Stimulated activated CD8-positive, alpha-beta memory T cell treated with anti-CD3 and anti-CD28 coated beads, Interleukin-7, amount 100 ng/mL, for 4 hours (primary cell): Measurements from ENCODE around the gene RRP1B.
"Not testable (repeated sequence)": the region's sequence is repeated elsewhere in the genome, so short reads cannot be mapped to it uniquely, and the experiment has no call there.

Experiments used
- DNase-seq, 2 donors: peaks; one replicate each; pipeline ENCODE4 v3.0.0-alpha.2; 2020; ENCODE audit warnings: low read depth in 2 of 2

RRP1B gene

DNA sequence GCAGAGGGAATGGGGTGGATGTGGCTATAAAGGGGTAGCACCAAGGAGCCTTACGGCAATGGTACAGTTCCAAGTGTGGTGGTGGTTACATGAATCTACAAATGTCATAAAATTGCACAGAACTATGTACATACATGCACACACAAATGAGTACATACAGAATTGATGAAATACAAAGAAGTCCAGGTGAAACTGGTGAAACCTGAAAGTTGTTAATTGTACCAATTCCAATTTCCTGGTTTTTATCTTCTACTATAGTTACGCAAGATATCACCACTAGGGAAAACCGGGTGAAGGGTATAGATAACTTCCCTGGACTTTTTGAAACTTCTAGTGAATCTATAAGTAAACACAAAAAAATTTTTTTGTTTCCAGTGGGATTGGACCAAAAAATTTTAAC lies 19.0 kb upstream of the RRP1B start:
- no peak for DNase-seq

GRCh38 chr21:43643193-43643592 lies 16.2 kb upstream of the RRP1B start:
- no peak for DNase-seq

GRCh38 chr21:43644071-43644470 lies 15.3 kb upstream of the RRP1B start:
- DNase-seq, result no peak

DNA sequence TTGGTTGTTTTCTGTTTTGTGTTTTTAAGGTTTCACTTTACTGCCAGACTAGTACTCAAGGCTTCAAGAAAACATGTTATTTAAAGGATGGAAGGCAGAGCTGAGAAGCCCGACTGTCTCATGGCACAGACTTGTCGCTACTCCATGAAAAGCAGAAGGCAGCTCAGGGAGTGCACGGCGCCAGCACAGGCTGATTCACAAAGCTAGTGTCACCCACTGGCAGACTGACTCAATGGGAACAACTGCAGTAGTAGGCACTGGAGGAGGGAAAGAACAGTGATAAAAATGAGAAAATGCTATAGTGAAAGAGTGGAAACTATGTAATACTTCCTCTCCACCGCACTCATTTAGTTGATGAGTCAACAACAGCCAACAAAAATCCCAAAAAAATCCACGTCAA lies 14.8 kb upstream of the RRP1B start:
- no peak for DNase-seq

DNA sequence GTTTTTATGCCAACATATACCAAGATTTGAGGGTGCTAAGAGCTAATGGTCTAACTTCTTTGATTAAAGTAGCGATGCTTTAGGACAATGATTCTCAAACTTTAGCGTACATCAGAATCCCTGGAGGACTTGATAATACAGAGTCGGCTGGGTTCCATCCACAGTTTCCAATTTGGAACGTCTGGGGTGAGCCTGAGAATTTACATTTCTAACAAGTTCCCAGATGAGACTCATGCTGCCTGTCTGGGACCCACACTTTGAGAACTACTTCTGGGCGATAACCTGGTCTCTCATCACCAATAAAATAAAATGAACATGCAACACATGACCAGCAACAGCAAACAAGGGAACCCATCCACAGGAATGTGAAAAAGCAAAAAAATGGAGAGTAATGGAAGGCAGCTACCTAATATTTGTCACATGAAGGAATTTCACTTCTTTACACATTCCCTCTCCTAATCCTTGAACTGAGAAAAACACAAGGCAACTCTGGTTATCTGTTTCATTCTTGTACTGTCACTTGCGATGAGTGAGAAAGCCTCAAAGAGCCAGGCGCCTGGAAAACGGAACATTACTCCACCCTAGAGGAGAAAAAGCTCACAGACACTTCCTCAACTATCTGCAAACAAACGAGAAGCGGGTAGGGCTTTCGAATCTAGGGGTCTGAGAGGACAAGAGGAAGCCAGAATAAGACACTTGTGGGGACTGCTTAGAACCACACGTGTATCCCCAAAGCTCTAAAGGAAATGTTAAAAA lies 14.0 kb upstream of the RRP1B start:
- DNase-seq, result no peak

- DNase-seq, result no peak
These were observed 13.4 kb upstream of the RRP1B start for GRCh38 chr21:43645976-43646375.

DNA sequence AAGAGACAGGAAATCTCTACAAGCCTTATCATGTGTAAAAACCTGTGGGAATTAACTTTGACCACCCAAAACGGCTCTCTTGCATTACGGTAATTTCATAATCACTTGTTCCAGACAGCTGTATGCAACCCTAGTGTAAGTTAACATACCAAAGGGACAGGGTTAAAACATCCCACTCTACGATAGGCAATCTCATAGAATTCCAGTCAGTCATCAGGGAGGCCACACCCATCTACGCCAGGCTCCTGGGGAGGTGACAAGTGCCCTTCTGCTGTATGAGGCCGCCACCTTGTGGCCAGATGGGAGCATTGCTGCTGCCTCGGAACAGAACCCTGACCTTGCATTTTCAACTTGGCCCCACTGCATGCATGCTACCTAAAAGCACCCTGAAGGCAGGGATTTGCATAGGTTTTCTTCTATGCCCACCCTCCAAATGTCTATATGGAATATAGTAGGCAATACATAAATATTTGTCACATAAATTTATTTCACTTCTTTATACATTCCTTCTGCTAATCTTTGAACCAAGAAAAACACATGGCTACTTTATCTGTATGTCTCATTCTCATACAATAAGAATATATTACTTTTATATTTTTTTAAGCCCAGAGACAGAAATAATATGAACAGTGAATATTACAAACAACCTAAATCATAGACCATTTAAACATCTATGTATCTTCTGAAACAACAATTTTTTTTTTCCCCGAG lies 12.7 kb upstream of the RRP1B start:
- peak; percentile 72 to 79 for DNase-seq

GRCh38 chr21:43648171-43648570 lies 11.2 kb upstream of the RRP1B start:
- DNase-seq, result no peak

- not testable (repeated sequence) for DNase-seq
These were observed 7.4 kb upstream of the RRP1B start for GRCh38 chr21:43651926-43652325.

DNA sequence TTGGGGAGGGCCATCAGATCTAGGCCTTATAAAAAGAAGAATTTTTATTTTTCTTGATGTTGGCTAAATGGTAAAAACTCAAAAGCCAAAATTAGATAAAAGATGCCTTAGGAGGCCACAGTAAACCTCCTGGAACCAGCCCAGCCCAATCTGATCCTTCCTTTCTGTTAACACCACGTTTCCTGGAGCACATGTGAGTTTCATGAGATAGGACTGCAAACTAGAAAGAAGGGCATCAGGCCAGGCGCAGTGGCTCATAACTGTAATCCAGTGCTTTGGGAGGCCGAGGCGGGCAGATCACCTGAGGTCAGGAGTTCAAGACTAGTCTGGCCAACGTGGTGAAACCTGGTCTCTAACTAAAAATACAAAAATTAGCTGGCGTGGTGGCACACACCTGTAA lies 6.7 kb upstream of the RRP1B start:
- no peak for DNase-seq

DNA sequence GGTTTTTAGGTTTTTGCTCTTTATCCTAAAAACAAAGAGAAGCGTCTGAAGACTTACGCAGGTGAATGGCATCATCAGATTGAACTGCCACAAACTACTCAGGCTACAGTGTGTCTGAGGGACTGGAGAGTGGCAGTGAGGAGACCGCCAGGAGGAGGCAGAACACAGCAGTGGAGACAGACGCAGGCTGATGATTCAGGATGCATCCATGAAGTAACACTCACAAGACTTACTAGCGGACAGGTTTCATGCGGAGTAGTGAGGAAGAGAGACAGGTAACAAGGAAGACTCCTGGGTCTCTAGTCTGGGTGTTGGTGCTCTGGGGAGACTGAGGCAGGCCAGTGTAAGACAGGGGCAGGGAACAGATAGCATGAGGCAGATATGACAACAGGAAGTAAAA lies 5.7 kb upstream of the RRP1B start:
- no peak for DNase-seq

GRCh38 chr21:43654806-43655489 lies 4.4 kb upstream of the RRP1B start:
- no peak for DNase-seq

DNA sequence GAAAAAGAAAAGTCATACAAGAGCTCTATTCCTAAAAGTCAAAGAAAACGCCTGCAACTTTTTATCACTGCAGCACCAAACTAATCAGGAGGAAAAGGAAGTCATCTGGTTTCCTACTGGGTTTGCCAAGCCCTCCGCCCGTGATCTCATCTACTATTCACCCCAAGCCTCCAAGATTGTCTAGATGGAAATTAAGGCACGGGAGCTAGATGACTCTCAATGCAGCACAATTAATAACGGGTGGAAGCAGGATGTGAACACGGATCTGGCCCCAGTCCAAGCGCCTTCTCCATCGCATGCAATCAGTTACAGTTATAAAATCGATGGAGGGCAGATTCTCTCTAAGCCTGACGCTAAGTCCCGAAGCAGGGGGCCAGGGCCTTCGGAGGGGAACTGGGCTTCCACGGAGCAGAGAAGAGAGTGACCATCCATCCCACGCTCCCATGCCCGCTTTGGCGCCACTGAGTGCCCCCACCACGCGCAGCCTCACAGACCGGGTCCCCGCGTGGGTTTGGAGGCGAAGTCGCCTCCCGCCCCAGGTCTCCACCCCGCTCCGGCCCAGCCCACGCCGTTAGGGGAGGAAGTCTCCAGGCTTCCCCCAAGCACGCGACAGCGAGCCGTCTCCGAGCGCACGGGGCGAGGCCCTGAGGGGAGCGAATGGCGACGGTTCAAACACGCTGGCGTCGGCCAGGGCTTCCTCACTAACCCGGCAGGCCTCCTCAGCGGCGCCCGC lies 1.8 kb upstream of the RRP1B start:
- DNase-seq, result no peak

DNA sequence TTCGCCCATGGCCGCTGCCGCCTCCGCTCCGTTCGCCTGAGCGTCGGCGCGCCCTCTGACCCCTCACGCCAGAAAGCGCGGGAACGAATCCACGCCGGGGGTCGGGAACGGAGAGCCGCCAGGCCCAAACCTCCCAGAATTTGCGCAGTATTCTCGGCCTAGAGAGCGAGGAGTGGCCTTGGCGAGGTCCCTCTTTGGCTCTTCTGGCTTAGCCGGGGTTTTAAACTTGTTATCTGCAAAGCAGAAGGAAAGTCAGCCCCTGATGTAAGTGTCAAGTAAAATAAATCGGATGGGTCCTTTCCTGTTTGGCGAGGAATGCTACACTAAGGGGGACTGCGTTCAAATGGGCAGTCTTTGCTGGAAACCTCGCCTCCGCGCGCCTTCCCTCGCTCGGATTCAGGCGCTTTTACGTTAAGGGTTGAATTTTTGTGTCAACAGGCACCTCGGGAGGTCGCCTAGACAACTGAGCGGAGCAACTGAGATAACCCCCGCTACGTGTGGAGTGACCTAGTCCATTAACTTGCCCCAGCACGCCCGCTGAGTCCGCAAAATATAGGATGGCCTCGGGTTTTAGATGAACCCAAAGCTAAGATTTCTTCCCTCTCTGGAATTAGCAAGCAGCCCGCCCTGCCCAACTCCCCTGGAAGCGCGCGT lies 1.1 kb upstream of the RRP1B start:
- no peak for DNase-seq

- DNase-seq, result no peak
These were observed 608 bp upstream of the RRP1B start for GRCh38 chr21:43658769-43659135.

DNA sequence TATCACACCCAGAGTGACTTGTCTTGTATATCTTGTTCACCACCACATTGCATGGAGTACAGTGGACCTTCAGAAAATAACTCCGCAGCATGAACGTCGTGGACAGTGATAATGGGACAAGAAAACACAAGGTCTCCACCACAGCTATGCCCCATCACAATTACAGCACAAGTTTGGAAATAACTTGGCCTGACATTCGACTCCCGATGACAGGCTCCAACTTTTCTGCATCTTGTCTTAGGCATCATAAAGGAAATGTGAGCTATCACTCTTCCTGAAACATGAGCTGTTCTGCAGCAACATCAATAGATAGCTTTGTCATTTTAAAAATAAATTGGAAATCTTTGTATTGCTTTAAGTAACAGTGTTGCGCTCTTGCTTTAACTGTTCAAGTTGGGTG lies 2.9 kb downstream of the RRP1B start:
- no peak for DNase-seq

- DNase-seq, result no peak
These were observed 3.7 kb downstream of the RRP1B start for GRCh38 chr21:43663033-43663432.

DNA sequence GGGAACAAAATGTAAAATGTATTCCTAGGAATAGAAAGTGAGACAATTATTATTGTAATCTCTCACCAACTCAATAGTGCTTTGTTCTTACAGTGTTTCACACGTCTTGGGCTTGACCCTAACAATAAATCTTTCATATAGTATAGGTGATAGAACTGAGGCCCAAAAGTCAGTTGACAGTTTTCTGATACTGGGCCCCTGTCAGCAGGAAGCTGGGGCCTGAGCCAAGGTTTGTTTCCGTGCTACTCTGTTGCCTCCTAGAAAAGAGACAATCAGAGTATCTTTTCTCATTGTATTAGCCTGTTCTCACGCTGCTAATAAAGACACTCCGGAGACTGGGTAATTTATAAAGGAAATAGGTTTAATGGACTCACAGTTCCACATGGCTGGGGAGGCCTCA lies 5.0 kb downstream of the RRP1B start:
- DNase-seq, result no peak

DNA sequence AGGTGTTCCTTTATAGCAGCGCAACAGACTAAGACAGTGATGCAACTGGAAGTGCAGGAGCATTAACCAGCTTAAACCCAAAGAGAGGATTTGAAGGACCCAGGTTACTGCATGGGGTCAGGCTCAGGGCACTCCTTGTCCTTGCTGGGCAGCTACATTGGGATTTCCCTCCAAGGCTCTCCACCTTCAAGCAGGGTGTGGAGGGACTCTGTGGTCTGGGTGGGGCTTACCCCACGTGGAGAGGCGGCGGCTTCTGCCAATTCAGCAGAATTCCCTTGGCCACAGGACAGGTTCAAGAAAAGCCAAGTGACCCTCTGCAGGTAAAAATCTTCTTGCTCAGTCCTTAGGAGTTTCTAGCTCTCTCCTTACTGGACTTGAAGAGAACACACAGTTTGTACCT lies 6.5 kb downstream of the RRP1B start:
- no peak for DNase-seq

GRCh38 chr21:43667191-43667904 lies 8.0 kb downstream of the RRP1B start:
- DNase-seq, result no peak
